Caco-2 (cell line): Measurements from ENCODE around the gene PRDX4. TPM values are rescaled to one million over a fixed set of nuclear protein-coding genes. Genes with fewer than 3 reads are reported as not detected.

Source experiments
- Bru-seq: library from RNA; stranded (reverse); fragments of 400-500 nt; gene quantifications from one replicate; lab custom pipeline; 2021; lab: Mats Ljungman, UMichigan
- BruChase-seq, 2 experiments: library from RNA; stranded (reverse); fragments of 400-500 nt; gene quantifications; one replicate each; lab custom pipeline; 2021; lab: Mats Ljungman, UMichigan
- BruUV-seq: library from RNA; stranded (reverse); fragments of 400-500 nt; replicated peaks from 2 replicates; lab custom pipeline; 2021; lab: Mats Ljungman, UMichigan
- CTCF ChIA-PET: fragments of 300-600 bp; sonication (Branson Sonifier 250); formaldehyde crosslinking; loops from one replicate; lab custom pipeline; 2022; ENCODE audit warnings: antibody characterized with exemption; lab: Charles Lee
- POLR2A ChIA-PET: fragments of 300-600 bp; sonication (Branson Sonifier 250); formaldehyde crosslinking; loops from one replicate; lab custom pipeline; 2022; ENCODE audit warnings: antibody characterized with exemption; lab: Charles Lee
- DNase-seq, 2 experiments: peaks; one replicate each; pipeline versions ENCODE4 v3.0.0 to v3.0.0-alpha.2; 2020 to 2022
- H3K27me3 ChIP-seq: replicated peaks from 2 replicates; pipeline ENCODE4 v1.6.0; 2011; ENCODE audit warnings: low read length; ENCODE audit not compliant: control insufficient read depth, insufficient read depth
- H3K36me3 ChIP-seq: 2 replicates; pipeline ENCODE4 v1.5.1; 2011; ENCODE audit warnings: low read length; ENCODE audit not compliant: control insufficient read depth, insufficient read depth
- H3K4me1 ChIP-seq: fragments of 250-450 bp; sonication (Bioruptor Pico); 2 replicates; pipeline ENCODE4 v1.5.1; 2020; ENCODE audit warnings: mild to moderate bottlenecking
- H3K4me3 ChIP-seq: 2 replicates; pipeline ENCODE4 v1.5.1; 2011; ENCODE audit warnings: low read depth, mild to moderate bottlenecking, control low read depth, low read length
- H3K9me3 ChIP-seq: fragments of 250-450 bp; sonication (Bioruptor Pico); 2 replicates; pipeline ENCODE4 v1.5.1; 2020; ENCODE audit warnings: mild to moderate bottlenecking, moderate library complexity
- H3K27ac Mint-ChIP-seq: one replicate; pipeline ENCODE4 v1.8.0; 2022; ENCODE audit warnings: mixed read lengths; ENCODE audit not compliant: unreplicated experiment
- H3K27me3 Mint-ChIP-seq: one replicate; pipeline ENCODE4 v1.8.0; 2022; ENCODE audit warnings: mixed read lengths; ENCODE audit not compliant: insufficient read depth, unreplicated experiment
- H3K36me3 Mint-ChIP-seq: one replicate; pipeline ENCODE4 v1.8.0; 2022; ENCODE audit warnings: mild to moderate bottlenecking, mixed read lengths; ENCODE audit not compliant: insufficient read depth, unreplicated experiment
- H3K4me1 Mint-ChIP-seq: one replicate; pipeline ENCODE4 v1.8.0; 2022; ENCODE audit warnings: low read depth, mixed read lengths; ENCODE audit not compliant: unreplicated experiment
- H3K4me3 Mint-ChIP-seq: one replicate; pipeline ENCODE4 v1.8.0; 2022; ENCODE audit warnings: mild to moderate bottlenecking, moderate library complexity, mixed read lengths; ENCODE audit not compliant: unreplicated experiment
- H3K9me3 Mint-ChIP-seq: one replicate; pipeline ENCODE4 v1.8.0; 2022; ENCODE audit warnings: mixed read lengths; ENCODE audit not compliant: unreplicated experiment
- intact Hi-C: fragments of 100-400 bp; cut with micrococcal nuclease; formaldehyde crosslinking; loops from one replicate; pipeline ENCODE4 v1.10.0; 2022; ENCODE audit not compliant: unreplicated experiment
- long read RNA-seq: library from polyadenylated mRNA; stranded (forward); transcript quantifications from one replicate; pipeline ENCODE4 v2.0.0, GENCODE V29; 2022
- total RNA-seq: library from RNA; stranded (reverse); gene quantifications from 2 replicates; pipeline ENCODE4 v1.2.3, GENCODE V29; 2022
- TF ChIP-seq, protein P1 (sequence below), 2 experiments: fragments of 200-600 bp in 1 of 2; IDR thresholded peaks; 1 replicate in 1 of 2; 2 replicates in 1 of 2; pipeline versions ENCODE4 v1.5.1 to v1.8.0; 2011 to 2022; ENCODE audit warnings: antibody characterized with exemption in 1 of 2, control low read depth in 1 of 2, inconsistent platforms in 1 of 2, low read depth in 1 of 2, low read length in 1 of 2, mild to moderate bottlenecking in 1 of 2, moderate library complexity in 1 of 2; ENCODE audit not compliant: insufficient read depth in 1 of 2, severe bottlenecking in 1 of 2, unreplicated experiment in 1 of 2

PRDX4 gene
- 185 and 187 TPM in 2 replicates for total RNA-seq
- Bru-seq, nascent RNA, result percentile 80 among the genes with signal in this experiment
- percentile 67 among the genes with signal in this experiment for BruChase-seq, experiment 1, labeled RNA remaining after a 2-hour chase
- percentile 80 among the genes with signal in this experiment for BruChase-seq, experiment 2, labeled RNA remaining after a 6-hour chase
- long read RNA-seq, transcript PRDX4-202 (7 exons, 1,005 nt), result major isoform, 570 of 591 reads
- long read RNA-seq, partial matches to known transcripts, result 3 of 591 reads
- long read RNA-seq, other reads (novel, unspliced or antisense), result 16 of 591 reads

- H3K4me3 ChIP-seq, result peak within 1 kb of the TSS; percentile 62
- Mint-ChIP-seq H3K4me1 (peaks cover 7% of the 10 kb centered on the region), H3K36me3 (peaks cover 6% of the 10 kb centered on the region), H3K27ac (peak within 1 kb of the TSS; percentile 73), H3K9me3 (no peaks in the 10 kb centered on the region), H3K4me3 (peak within 1 kb of the TSS; percentile 75), H3K27me3 (no peaks in the 10 kb centered on the region)
- peaks cover 5% of the 10 kb centered on the region for H3K4me1 ChIP-seq
- TF ChIP-seq, protein P1, sequence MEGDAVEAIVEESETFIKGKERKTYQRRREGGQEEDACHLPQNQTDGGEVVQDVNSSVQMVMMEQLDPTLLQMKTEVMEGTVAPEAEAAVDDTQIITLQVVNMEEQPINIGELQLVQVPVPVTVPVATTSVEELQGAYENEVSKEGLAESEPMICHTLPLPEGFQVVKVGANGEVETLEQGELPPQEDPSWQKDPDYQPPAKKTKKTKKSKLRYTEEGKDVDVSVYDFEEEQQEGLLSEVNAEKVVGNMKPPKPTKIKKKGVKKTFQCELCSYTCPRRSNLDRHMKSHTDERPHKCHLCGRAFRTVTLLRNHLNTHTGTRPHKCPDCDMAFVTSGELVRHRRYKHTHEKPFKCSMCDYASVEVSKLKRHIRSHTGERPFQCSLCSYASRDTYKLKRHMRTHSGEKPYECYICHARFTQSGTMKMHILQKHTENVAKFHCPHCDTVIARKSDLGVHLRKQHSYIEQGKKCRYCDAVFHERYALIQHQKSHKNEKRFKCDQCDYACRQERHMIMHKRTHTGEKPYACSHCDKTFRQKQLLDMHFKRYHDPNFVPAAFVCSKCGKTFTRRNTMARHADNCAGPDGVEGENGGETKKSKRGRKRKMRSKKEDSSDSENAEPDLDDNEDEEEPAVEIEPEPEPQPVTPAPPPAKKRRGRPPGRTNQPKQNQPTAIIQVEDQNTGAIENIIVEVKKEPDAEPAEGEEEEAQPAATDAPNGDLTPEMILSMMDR (IDR thresholded peaks at IDR 0.05; ENCODE audit: insufficient read depth in 1 of 2, low read depth in 1 of 2, low read length in 1 of 2, severe bottlenecking in 1 of 2, unreplicated experiment in 1 of 2), result no peak
- no peaks in the 10 kb centered on the region for H3K27me3 ChIP-seq
- POLR2A ChIA-PET, result no interaction called here
- BruUV-seq, result no TSS peak
- CTCF ChIA-PET, result no interaction called here
- H3K9me3 ChIP-seq, result no peaks in the 10 kb centered on the region
- intact Hi-C loops, result loop anchor here (2.0 kb wide), 1 partner anchor 75 kb away; the partner anchor contains the start of gene ACOT9
- no peaks in the 10 kb centered on the region for H3K36me3 ChIP-seq
- DNase-seq, result peak; percentile 90
Measured at GRCh38 chrX:23667239-23668177, at the start of gene PRDX4. Gene PRDX4 (plus strand): TSS chrX:23667493. CDS start chrX:23667571, 78 bp downstream.

DNA sequence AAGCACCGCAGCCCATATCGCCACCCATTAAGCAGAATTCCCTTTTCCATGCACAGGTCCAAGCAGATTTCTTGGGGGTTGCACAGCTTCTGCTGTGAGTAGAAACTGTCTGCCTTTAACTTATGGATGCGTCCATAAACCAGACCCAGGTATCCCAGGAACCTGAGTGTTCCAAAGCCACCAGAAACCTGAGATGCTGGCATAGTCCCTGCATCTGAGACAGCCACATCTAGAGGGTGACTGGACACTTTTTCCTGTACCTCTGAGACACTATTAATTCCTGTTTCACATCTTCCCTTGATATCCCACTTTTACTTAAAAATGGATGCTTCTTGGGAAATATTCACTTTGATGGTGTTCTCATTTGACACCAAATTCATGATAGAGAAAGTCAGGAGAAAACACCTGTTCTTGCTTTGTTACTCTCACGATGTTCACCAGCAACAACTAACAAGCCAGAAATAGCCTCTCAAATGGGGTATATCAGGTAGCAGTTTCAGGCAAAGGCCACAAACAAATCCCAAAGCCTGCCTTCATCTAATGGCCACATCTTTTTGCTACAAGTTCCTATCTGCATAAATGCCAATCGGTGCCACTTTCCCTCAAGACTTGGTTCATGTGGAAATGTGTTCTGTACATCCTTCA lies 45.5 kb upstream of the PRDX4 start:
- no peaks in the 10 kb centered on the region for H3K27me3 ChIP-seq
- H3K27me3 Mint-ChIP-seq, result peaks cover 3% of the 10 kb centered on the region
- no peak overlapping the region for H3K4me3 Mint-ChIP-seq

More for the DNA sequence above, 45.5 kb upstream of the PRDX4 start:
- TF ChIP-seq, protein P1 (IDR thresholded peaks at IDR 0.05; ENCODE audit: insufficient read depth in 1 of 2, low read depth in 1 of 2, low read length in 1 of 2, severe bottlenecking in 1 of 2, unreplicated experiment in 1 of 2), result no peak
- intact Hi-C loops, result no loop called here
- ChIA-PET CTCF (no interaction called here), POLR2A (no interaction called here)
- no peaks in the 10 kb centered on the region for H3K4me1 ChIP-seq
- H3K4me1 Mint-ChIP-seq, result no peaks in the 10 kb centered on the region
- H3K36me3 ChIP-seq, result no peaks in the 10 kb centered on the region
- no peak overlapping the region for H3K27ac Mint-ChIP-seq
- no peaks in the 10 kb centered on the region for H3K9me3 ChIP-seq
- no TSS peak for BruUV-seq
- no peak for DNase-seq
- no peaks in the 10 kb centered on the region for H3K9me3 Mint-ChIP-seq
- no peaks in the 10 kb centered on the region for H3K36me3 Mint-ChIP-seq
- H3K4me3 ChIP-seq, result no peak overlapping the region
